ENCODE results near the gene KSR2.
A peak's percentile ranks its signal among the peaks of the same experiment; 100 is the strongest.

The KSR2 gene

GRCh38 chr12:117596968-117597367 lies 371.8 kb downstream of the KSR2 start:
- no peak for DNase-seq

GRCh38 chr12:117595751-117596150 lies 373.0 kb downstream of the KSR2 start:
- no peak for DNase-seq

- DNase-seq, result no peak
Observed at GRCh38 chr12:117594481-117594880, 374.3 kb downstream of the KSR2 start.

GRCh38 chr12:117593815-117594400 lies 374.9 kb downstream of the KSR2 start:
- DNase-seq, result no peak

- no peak for DNase-seq
Observed at GRCh38 chr12:117592588-117593305, 376.0 kb downstream of the KSR2 start.

GRCh38 chr12:117590999-117591398 lies 377.8 kb downstream of the KSR2 start:
- DNase-seq, result no peak

GRCh38 chr12:117590386-117590785 lies 378.4 kb downstream of the KSR2 start:
- DNase-seq, result no peak

GRCh38 chr12:117589021-117589420 lies 379.8 kb downstream of the KSR2 start:
- no peak for DNase-seq

GRCh38 chr12:117587631-117588287 lies 381.0 kb downstream of the KSR2 start:
- DNase-seq, result peak; percentile 21

- DNase-seq, result no peak
Observed at GRCh38 chr12:117583677-117584225, 385.0 kb downstream of the KSR2 start.

GRCh38 chr12:117583092-117583491 lies 385.7 kb downstream of the KSR2 start:
- DNase-seq, result no peak

GRCh38 chr12:117582135-117582784 lies 386.5 kb downstream of the KSR2 start:
- no peak for DNase-seq

GRCh38 chr12:117580718-117581062 lies 388.1 kb downstream of the KSR2 start:
- DNase-seq, result no peak

GRCh38 chr12:117580015-117580717 lies 388.6 kb downstream of the KSR2 start:
- DNase-seq, result no peak

GRCh38 chr12:117577122-117577657 lies 391.6 kb downstream of the KSR2 start:
- DNase-seq, result no peak

GRCh38 chr12:117576053-117576452 lies 392.7 kb downstream of the KSR2 start:
- DNase-seq, result no peak

- DNase-seq, result no peak
Observed at GRCh38 chr12:117574655-117575054, 394.1 kb downstream of the KSR2 start.

GRCh38 chr12:117572755-117573154 lies 396.0 kb downstream of the KSR2 start:
- DNase-seq, result no peak

- DNase-seq, result no peak
Observed at GRCh38 chr12:117571321-117571720, 397.5 kb downstream of the KSR2 start.

GRCh38 chr12:117570608-117571007 lies 398.2 kb downstream of the KSR2 start:
- DNase-seq, result no peak

GRCh38 chr12:117567644-117568216 lies 401.1 kb downstream of the KSR2 start:
- DNase-seq, result no peak

- DNase-seq, result no peak
Observed at GRCh38 chr12:117564881-117565280, 403.9 kb downstream of the KSR2 start.

Data from CD4-positive, alpha-beta T cell treated with Interleukin-12 subunit alpha and Interleukin-12 subunit beta, for 1 hour (primary cell).